Activated CD8-positive, alpha-beta memory T cell treated with anti-CD3 and anti-CD28 coated beads, Interleukin-2, amount 50 U/mL, for 4 hours (primary cell): ENCODE measurements around the gene INPP5A.
"Not testable (repeated sequence)": the region's sequence is repeated elsewhere in the genome, so short reads cannot be mapped to it uniquely, and the experiment has no call there.

ENCODE experiments used
- DNase-seq: peaks from one replicate; pipeline ENCODE4 v3.0.0-alpha.2; 2020

The INPP5A gene

DNA sequence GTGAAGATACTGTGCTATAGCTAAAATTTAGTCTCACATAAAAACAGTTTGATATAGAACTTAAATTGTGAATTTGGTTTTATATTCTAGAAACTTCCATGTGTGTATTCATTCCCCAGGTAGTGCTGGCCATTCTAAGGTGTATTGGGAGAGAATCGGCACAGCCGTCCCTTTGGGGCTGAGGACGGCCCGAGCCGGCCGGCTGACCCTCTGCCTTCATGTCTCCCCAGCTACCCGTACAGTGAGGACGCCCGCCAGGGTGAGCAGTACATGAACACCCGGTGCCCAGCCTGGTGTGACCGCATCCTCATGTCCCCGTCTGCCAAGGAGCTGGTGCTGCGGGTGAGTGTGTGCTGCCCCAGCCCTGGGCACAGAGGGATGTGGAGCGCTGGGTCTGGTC is 239.9 kb downstream of the INPP5A start:
- DNase-seq: no peak

GRCh38 chr10:132779549-132780294 is 242.1 kb downstream of the INPP5A start:
- DNase-seq: no peak

DNA sequence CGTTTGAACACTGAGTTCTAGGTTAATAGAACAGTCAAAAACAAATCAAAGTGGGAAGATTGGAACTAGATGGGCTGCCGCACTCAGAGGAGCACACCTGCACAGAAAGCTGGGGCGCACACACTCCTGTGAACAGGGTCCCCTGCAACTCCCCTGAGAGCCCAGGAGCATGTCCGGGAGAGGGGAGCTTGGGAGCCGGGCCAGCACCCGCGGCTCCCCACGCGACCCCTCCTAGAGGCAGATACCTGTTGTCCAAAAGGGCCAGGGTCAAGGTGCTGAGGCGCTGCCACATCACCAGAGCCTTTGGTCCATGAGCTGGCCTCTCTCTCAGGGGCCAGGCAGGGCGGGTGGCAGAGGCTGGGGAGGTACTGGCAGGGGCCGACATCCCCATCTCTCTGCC is 242.8 kb downstream of the INPP5A start:
- DNase-seq: no peak

GRCh38 chr10:132781556-132781955 is 244.0 kb downstream of the INPP5A start:
- DNase-seq: no peak

GRCh38 chr10:132783165-132783939 is 245.8 kb downstream of the INPP5A start:
- DNase-seq: no peak

- no peak for DNase-seq
Measured at GRCh38 chr10:132783940-132784865, 246.6 kb downstream of the INPP5A start.

- no peak for DNase-seq
Measured at GRCh38 chr10:132784866-132785722, 247.5 kb downstream of the INPP5A start.

DNA sequence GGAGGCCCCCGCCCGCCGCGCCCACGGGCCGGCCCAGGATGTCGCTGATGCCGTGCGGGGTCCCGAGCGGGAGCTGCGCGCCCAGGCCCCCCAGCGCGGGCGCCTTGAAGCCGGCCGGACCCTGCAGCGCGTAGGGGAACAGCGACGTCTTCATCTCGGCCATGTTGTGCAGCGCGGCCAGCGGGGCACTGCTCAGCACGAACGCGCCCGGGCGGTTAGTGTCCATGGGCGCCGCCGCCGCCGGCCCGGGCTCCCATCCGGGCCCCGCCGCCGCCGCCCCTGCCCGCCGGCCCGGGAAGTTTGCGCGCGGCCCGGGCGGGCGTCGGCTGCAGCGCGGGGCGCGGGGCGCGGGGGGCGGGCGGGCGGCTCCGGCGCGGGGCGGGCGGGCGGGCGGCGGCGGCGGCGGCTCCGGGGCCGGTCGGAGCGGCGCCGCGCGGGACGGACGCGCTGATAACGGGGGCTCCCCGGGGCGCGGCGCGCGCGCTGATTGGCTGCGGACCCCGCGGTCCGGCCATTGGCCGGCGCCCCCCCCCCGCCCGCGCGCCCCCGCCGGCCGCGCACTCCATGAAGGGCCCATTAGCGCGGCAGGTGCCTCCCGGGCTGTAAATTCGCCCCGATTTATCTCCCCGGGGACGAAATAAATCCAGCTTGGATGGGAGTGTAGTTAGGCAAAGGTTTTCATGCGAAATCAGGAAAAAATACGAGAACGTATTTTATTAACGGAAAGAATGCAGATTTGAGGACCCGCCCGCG is 248.3 kb downstream of the INPP5A start, which contains the start of gene NKX6-2:
Gene NKX6-2 (minus strand): TSS at position 425 of the 753 bp plus-strand sequence. CDS start 199 bp downstream, at position 226.
- no peak for DNase-seq

DNA sequence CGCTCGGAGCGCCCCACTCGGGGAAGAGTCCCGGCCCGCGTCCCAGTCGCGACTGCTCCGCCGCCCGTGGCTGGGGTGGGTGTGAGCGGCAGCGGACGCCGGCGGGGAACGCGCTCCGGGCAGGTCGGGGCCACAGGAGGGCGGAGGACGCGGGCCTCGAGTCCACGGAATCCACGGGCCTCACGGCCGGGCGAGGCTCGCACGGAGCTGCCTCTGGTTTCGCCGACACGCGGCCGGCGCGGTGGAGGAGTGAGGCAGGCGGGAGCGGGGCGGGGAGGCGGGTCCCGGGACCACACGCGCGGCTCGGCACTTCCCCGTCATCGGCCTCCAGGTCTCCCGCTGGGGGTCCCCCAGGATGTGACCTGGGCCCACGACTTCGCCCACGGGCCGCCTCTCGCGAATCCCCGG is 248.9 kb downstream of the INPP5A start:
- no peak for DNase-seq

GRCh38 chr10:132786884-132787494 is 249.4 kb downstream of the INPP5A start:
- no peak for DNase-seq

GRCh38 chr10:132787495-132788179 is 250.1 kb downstream of the INPP5A start:
- no peak for DNase-seq

- no peak for DNase-seq
Measured at GRCh38 chr10:132788180-132788830, 250.7 kb downstream of the INPP5A start.

DNA sequence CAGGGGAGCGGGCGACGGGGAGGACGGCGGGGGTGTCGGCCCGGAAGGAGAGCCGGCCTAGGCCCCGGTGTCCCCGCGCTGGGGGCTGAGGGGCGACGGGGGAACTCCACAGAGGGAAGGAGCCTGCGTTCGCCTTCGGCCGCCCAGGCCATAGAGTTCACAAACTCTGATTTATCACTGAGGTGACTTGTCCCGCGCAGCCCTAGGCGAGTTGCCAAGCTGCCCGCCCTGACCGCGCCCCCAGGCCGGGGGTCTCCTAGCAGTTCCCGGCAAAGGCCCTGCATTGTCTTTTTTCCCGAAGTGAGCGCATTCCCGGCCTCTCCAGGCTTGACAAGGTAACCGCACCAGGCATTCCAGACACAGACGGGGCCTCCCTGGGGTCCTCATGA is 251.2 kb downstream of the INPP5A start:
- no peak for DNase-seq

DNA sequence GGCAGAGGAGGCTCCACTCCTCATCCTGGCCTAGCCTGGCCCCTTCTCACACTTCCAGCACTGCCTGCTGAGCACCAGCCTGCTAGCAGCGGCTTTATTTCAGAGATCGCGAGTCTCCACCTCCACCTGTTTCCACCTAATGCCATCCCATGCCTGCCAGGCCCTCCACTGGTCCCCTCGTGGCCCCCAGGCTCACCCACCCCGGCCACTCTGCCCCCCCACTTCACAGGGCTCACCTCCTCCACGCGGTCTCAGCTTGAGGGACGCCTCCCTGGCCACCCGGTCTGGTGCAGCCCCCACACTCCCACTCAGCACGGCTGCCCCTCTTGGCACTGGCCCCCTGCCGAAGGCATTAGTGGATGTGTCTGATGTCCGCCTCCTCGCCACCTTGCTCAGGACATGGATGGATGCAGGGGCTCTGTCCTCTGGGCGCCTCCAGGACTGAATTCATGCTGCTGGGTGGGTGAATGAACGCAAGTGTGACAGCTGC is 252.1 kb downstream of the INPP5A start:
- no peak for DNase-seq

GRCh38 chr10:132790470-132790869 is 252.9 kb downstream of the INPP5A start:
- no peak for DNase-seq

- DNase-seq: no peak
Measured at GRCh38 chr10:132790934-132791829, 253.6 kb downstream of the INPP5A start.

DNA sequence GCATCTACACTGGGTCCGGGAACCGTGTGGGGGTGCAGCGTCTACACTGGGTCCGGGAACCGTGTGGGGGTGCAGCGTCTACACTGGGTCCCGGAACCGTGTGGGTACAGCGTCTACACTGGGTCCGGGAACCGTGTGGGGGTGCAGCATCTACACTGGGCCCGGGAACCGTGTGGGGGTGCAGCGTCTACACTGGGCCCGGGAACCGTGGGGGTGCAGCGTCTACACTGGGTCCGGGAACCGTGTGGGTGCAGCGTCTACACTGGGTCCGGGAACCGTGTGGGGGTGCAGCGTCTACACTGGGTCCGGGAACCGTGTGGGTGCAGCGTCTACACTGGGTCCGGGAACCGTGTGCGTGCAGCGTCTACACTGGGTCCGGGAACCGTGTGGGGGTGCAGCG is 254.5 kb downstream of the INPP5A start:
- DNase-seq: not testable (repeated sequence)

GRCh38 chr10:132792796-132793195 is 255.2 kb downstream of the INPP5A start:
- DNase-seq: no peak
